Measurements from ENCODE around the gene MRPS15.

MRPS15 gene

DNA sequence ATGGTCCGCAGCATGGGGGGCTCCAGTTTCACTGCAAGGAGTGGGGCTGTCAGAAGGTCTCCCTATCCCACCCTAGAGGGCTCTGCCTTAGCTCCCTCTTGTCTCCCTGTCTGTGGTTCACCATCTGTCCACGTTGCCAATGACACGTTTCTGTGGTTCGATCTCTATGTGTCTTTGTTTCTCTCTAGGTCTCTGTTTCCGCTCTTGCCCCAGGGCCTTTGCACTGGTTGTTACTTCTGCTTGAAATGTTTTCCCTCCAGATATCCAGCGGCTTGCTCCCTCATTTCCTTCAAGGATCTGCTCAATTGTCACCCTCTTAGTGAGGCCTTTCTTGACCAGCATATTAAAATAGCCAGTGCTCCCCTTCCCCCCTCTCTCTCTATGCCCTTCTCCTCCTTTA, 8.5 kb upstream of the MRPS15 start:
- TF ChIP-seq, protein P1, sequence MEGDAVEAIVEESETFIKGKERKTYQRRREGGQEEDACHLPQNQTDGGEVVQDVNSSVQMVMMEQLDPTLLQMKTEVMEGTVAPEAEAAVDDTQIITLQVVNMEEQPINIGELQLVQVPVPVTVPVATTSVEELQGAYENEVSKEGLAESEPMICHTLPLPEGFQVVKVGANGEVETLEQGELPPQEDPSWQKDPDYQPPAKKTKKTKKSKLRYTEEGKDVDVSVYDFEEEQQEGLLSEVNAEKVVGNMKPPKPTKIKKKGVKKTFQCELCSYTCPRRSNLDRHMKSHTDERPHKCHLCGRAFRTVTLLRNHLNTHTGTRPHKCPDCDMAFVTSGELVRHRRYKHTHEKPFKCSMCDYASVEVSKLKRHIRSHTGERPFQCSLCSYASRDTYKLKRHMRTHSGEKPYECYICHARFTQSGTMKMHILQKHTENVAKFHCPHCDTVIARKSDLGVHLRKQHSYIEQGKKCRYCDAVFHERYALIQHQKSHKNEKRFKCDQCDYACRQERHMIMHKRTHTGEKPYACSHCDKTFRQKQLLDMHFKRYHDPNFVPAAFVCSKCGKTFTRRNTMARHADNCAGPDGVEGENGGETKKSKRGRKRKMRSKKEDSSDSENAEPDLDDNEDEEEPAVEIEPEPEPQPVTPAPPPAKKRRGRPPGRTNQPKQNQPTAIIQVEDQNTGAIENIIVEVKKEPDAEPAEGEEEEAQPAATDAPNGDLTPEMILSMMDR (IDR thresholded peaks at IDR 0.05): no peak
- H3K27ac ChIP-seq: no peak overlapping the region
- H3K4me3 ChIP-seq: no peak overlapping the region
- no peak for DNase-seq (ENCODE audit: low spot score)

DNA sequence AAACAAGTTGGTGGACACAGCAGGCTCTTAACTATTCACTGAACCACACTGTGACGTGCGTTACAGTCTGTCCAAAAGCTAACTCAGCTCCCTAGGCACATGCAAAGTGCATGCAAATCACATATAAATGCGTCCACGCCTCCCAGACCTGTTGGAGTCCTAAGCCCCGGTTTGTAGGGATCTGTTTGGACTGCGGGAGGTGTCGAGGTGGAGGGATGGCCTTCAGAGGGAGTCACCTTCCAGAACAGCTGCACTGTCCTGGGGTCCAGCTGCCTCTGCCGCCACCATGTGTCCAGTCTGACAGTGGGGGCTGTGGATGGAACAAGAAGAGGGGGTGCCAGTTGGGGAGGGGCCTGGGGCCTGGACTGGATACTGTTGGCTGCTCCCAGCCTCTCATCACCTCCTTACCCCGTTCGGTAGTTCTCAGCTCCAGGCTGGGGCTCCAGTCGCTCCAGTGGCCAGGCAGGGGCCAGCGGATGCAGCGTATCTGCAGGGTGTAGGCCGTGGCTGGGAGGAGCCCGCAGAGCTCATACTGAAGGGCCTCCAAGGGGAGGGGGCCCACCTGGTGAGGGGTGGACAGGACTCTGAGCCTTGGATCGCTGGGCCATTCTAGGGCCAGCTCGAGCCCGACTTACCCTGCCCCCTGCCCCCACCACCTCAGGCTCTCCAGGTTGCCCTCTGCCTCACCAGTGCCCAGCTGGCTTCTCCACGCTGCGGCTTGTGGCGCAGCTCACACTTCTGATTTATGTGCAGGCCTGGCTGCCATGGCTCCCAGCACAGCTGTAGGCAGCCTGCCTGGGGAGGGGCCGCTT, 7.9 kb upstream of the MRPS15 start:
- Histone ChIP-seq H3K27ac (no peak overlapping the region), H3K4me3 (no peak overlapping the region)
- no peak for DNase-seq (ENCODE audit: low spot score)
- TF ChIP-seq, protein P1 (IDR thresholded peaks at IDR 0.05): no peak

DNA sequence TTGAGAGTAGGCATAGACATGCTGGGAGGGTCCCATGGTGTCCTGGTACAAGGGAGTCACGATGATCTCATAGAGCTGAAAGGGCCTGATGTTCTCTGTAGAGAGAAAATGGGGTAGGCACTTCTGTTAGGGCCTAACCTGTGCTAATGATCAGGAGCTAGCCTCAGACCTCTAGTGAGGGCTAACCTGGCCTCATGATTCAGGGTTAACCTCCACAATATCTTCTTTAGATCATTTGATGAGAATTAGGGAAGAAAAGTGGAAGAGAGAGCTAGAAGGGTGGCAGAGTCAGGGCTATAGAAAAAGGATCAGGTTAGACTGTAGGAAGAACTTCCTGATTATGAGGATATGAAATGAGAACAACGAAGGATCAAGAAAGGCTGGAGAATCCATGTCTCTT, 5.0 kb upstream of the MRPS15 start:
- TF ChIP-seq, protein P1 (IDR thresholded peaks at IDR 0.05): no peak
- Histone ChIP-seq H3K4me3 (no peak overlapping the region), H3K27ac (no peak overlapping the region)
- DNase-seq (ENCODE audit: low spot score): no peak

DNA sequence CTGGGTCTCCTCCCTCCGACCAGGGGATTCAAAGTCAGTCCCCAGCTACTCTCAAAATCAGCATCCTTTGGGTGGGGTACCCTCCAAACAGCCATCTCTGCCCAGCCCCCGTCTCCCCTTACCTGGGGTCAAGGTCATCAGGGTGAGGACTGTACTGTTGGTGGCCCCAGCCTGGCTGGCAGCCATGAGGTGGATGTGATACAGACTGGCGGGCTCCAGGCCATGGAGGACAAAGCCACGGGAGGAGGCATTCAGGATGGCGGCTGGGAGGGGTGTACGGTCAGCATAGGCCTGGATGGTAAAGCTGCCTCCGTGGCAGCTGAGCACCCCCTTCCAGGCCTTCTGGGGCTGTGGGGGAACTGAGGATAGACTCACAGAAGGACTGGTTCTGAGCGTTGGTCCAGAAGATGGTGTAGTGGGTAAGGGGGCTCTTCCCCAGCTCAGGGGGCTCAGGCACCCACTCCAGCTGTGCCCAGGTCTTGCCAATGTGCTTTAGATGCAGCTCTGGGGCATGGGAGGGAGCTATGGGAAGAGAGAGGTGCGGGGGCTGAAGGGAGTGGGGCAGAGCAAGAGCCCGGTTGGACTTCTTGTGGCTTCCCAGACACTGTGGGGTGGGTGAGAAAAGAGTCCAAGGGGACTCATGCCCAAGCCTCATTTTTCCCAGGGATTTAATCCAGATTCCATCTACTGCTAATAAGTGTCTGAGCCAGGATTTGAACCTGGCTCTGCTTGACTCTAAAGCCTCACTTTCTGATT, 3.7 kb upstream of the MRPS15 start:
- TF ChIP-seq, protein P1 (IDR thresholded peaks at IDR 0.05): no peak
- no peak for DNase-seq (ENCODE audit: low spot score)
- H3K27ac ChIP-seq: no peak overlapping the region
- no peak overlapping the region for H3K4me3 ChIP-seq

DNA sequence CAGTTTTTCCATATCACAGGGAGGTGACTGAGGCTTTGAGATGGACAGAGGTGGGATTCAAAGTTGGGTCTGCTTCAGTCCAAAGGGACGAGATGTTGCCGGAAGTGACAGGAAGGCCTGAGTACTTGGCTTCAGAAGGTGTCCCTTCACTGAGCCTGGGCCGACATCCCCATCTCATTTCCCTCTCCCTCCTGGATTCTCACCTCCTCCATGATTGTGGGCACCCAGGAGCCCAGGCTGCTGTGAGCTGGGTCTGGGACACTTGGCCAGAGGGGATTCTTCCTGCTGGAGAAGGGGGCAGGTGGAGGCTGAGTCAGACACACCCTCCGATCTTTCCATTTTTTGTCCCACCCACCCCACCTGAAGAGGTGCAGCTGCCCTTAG, 2.8 kb upstream of the MRPS15 start:
- DNase-seq (ENCODE audit: low spot score): no peak
- TF ChIP-seq, protein P1 (IDR thresholded peaks at IDR 0.05): no peak
- no peak overlapping the region for H3K4me3 ChIP-seq
- H3K27ac ChIP-seq: no peak overlapping the region

DNA sequence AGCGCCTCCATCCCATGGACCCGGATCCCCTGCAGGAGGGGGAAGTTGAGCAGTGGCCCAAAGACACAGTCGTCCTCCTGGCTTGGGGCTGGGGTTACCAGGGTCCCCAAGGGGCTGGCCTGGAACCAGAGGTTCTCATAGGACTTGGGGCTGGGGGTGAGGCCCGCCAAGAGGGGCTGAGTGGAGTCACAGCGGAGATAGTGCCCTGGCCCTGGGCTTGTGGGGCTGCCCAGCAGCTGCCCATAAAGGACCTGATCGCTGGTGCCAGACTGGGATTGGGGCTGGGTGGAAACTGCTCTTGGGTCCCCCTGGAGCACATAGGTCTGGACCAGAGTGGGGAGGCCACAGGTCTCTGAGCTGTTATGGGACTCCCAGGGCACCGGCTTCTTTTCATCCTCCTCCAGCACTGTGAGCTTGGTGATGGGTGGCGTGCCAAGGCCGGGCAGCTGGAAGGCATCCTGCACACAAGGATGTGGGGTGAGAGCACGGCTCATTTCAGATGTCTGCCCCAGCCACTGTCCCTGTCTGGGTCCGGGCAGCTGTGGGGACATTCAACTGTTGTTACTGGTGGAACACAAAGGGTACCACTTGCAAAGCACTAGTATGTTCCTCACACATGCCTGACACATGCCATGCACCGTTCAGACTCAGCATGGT, 2.3 kb upstream of the MRPS15 start:
- H3K4me3 ChIP-seq: no peak overlapping the region
- TF ChIP-seq, protein P1 (IDR thresholded peaks at IDR 0.05): no peak
- no peak overlapping the region for H3K27ac ChIP-seq
- no peak for DNase-seq (ENCODE audit: low spot score)
